Right cardiac atrium (tissue), 5 donors: ENCODE results near the gene SERPINA1. TPM values are rescaled to one million over a fixed set of nuclear protein-coding genes. Genes with fewer than 3 reads are reported as not detected.

ENCODE experiments used
- ATAC-seq, 2 donors: fragments of 200-7000 bp; cut with Tn5 transposase; one replicate each; pipeline versions ENCODE4 v1.8.0 to v1.9.1; 2020; ENCODE audit warnings: moderate library complexity in 2 of 2, mild to moderate bottlenecking in 1 of 2
- DNase-seq, 3 donors: peaks; one replicate each; pipeline ENCODE4 v3.0.0-alpha.2; 2020
- H3K27ac ChIP-seq: one replicate; pipeline ENCODE4 v1.5.1; 2013; ENCODE audit warnings: mild to moderate bottlenecking, low read length, control low read depth, moderate library complexity
- H3K27me3 ChIP-seq: one replicate; pipeline ENCODE4 v1.6.1; 2013; ENCODE audit not compliant: control insufficient read depth, insufficient read depth
- H3K4me1 ChIP-seq: one replicate; pipeline ENCODE4 v1.6.1; 2013; ENCODE audit warnings: low read length; ENCODE audit not compliant: control insufficient read depth, insufficient read depth
- H3K4me3 ChIP-seq: one replicate; pipeline ENCODE4 v1.5.1; 2013; ENCODE audit warnings: low read length, control low read depth
- H3K9me3 ChIP-seq: one replicate; pipeline ENCODE4 v1.6.1; 2013; ENCODE audit warnings: low read length; ENCODE audit not compliant: control insufficient read depth
- WGBS: extraction: QIAGEN DNeasy Blood & Tissue Kit; methylation state at CpG from one replicate; pipeline ENCODE4 v1.1.7; 2013; 5-methylcytosine and 5-hydroxymethylcytosine counted together
- intact Hi-C, 4 donors: fragments of 100-400 bp; cut with DNase I; formaldehyde crosslinking; loops; one replicate each; pipeline versions ENCODE4 v1.11.0 to v1.14.0; 2022 to 2023
- polyA plus RNA-seq: library from polyadenylated mRNA; stranded (reverse); fragments of 200-250 nt; gene quantifications from one replicate; pipeline ENCODE4 v1.2.3, GENCODE V29; 2013
- total RNA-seq, 4 donors: library from RNA; stranded (reverse); fragmentation: NEBNext Ultra II Directional; extraction: Animal tissue kit (Norgen Biotek cat#: 25700); gene quantifications; one replicate each; pipeline ENCODE4 v1.2.1, GENCODE V29; 2021
- donor health status: healthy with polysubstance abuse.
- donor health status: DM: no; HTN: yes; CAD: no.
- donor health status: DM: no; HTN: no; CAD: no.
- donor health status: DM: no; HTN: yes; CAD: no; lungs with severe emphysema.
- donor health status: DM: yes; HTN: yes; CAD: no.

Gene SERPINA1
- total and polyA plus RNA-seq, 5 donors: 2.0 to 10.3 (median 7.8) TPM

- H3K9me3 ChIP-seq: no peaks in the 10 kb centered on the region
- no peaks in the 10 kb centered on the region for H3K4me1 ChIP-seq
- WGBS: 72% methylated on average over 10 of the region's 10 CpGs
- H3K27me3 ChIP-seq: no peaks in the 10 kb centered on the region
- no peak overlapping the region for H3K27ac ChIP-seq
- intact Hi-C loops: no loop called here
- no peak for ATAC-seq
- H3K4me3 ChIP-seq: no peak overlapping the region
- no peak for DNase-seq
Measured at GRCh38 chr14:94389731-94390371, 1.4 kb upstream of the SERPINA1 start.

- ATAC-seq (no peak), DNase-seq (no peak)
- Histone ChIP-seq H3K27me3 (no peaks in the 10 kb centered on the region), H3K27ac (no peak overlapping the region), H3K4me3 (no peak overlapping the region), H3K9me3 (no peaks in the 10 kb centered on the region), H3K4me1 (no peaks in the 10 kb centered on the region)
- 84% methylated on average over 5 of the region's 5 CpGs for WGBS
- intact Hi-C loops: no loop called here
Measured at GRCh38 chr14:94389104-94389469, 685 bp upstream of the SERPINA1 start.

- H3K4me1 ChIP-seq: no peaks in the 10 kb centered on the region
- ATAC-seq (no peak), DNase-seq (no peak)
- H3K4me3 ChIP-seq: no peak overlapping the region
- 69% methylated on average over 6 of the region's 6 CpGs for WGBS
- intact Hi-C loops: no loop called here
- no peaks in the 10 kb centered on the region for H3K9me3 ChIP-seq
- H3K27me3 ChIP-seq: no peaks in the 10 kb centered on the region
- H3K27ac ChIP-seq: no peak overlapping the region
Measured at GRCh38 chr14:94388027-94388383, 397 bp downstream of the SERPINA1 start.

GRCh38 chr14:94387051-94388026, 1.1 kb downstream of the SERPINA1 start:
- intact Hi-C loops: no loop called here
- ATAC-seq (no peak), DNase-seq (no peak)
- no peaks in the 10 kb centered on the region for H3K4me1 ChIP-seq
- no peak overlapping the region for H3K27ac ChIP-seq
- H3K9me3 ChIP-seq: no peaks in the 10 kb centered on the region
- no peaks in the 10 kb centered on the region for H3K27me3 ChIP-seq
- no peak overlapping the region for H3K4me3 ChIP-seq
- WGBS: 74% methylated on average over 12 of the region's 12 CpGs

- no peaks in the 10 kb centered on the region for H3K27me3 ChIP-seq
- H3K4me3 ChIP-seq: no peak overlapping the region
- no peaks in the 10 kb centered on the region for H3K9me3 ChIP-seq
- intact Hi-C loops: no loop called here
- no peaks in the 10 kb centered on the region for H3K4me1 ChIP-seq
- 77% methylated on average over 14 of the region's 14 CpGs for WGBS
- no peak overlapping the region for H3K27ac ChIP-seq
- no peak for DNase-seq
- ATAC-seq: no peak
Measured at GRCh38 chr14:94386085-94387031, 2.0 kb downstream of the SERPINA1 start.

GRCh38 chr14:94385553-94386057, 2.8 kb downstream of the SERPINA1 start:
- no peaks in the 10 kb centered on the region for H3K4me1 ChIP-seq
- no peak for ATAC-seq
- no peaks in the 10 kb centered on the region for H3K27me3 ChIP-seq
- H3K27ac ChIP-seq: no peak overlapping the region
- DNase-seq: no peak
- 83% methylated on average over 3 of the region's 3 CpGs for WGBS
- intact Hi-C loops: no loop called here
- no peak overlapping the region for H3K4me3 ChIP-seq
- H3K9me3 ChIP-seq: no peaks in the 10 kb centered on the region

- H3K9me3 ChIP-seq: no peaks in the 10 kb centered on the region
- DNase-seq (no peak), ATAC-seq (no peak)
- H3K4me3 ChIP-seq: no peak overlapping the region
- H3K27ac ChIP-seq: no peak overlapping the region
- no peaks in the 10 kb centered on the region for H3K4me1 ChIP-seq
- WGBS: 93% methylated on average over 7 of the region's 7 CpGs
- intact Hi-C loops: no loop called here
- no peaks in the 10 kb centered on the region for H3K27me3 ChIP-seq
Measured at GRCh38 chr14:94384342-94384741, 4.1 kb downstream of the SERPINA1 start.

GRCh38 chr14:94383777-94384176, 4.6 kb downstream of the SERPINA1 start:
- no peak for DNase-seq
- 77% methylated on average over 3 of the region's 3 CpGs for WGBS
- no peak for ATAC-seq
- intact Hi-C loops: no loop called here
- Histone ChIP-seq H3K4me1 (no peaks in the 10 kb centered on the region), H3K4me3 (no peak overlapping the region), H3K9me3 (no peaks in the 10 kb centered on the region), H3K27ac (no peak overlapping the region), H3K27me3 (no peaks in the 10 kb centered on the region)

GRCh38 chr14:94382716-94383596, 5.4 kb downstream of the SERPINA1 start:
- Histone ChIP-seq H3K4me3 (no peak overlapping the region), H3K4me1 (no peaks in the 10 kb centered on the region), H3K27me3 (no peaks in the 10 kb centered on the region), H3K9me3 (no peaks in the 10 kb centered on the region), H3K27ac (no peak overlapping the region)
- 82% methylated on average over 18 of the region's 18 CpGs for WGBS
- no peak for DNase-seq
- intact Hi-C loops: no loop called here
- ATAC-seq: no peak

- no peak overlapping the region for H3K27ac ChIP-seq
- H3K27me3 ChIP-seq: no peaks in the 10 kb centered on the region
- H3K9me3 ChIP-seq: no peaks in the 10 kb centered on the region
- intact Hi-C loops: no loop called here
- no peak for ATAC-seq
- WGBS: 74% methylated on average over 4 of the region's 4 CpGs
- DNase-seq: no peak
- no peak overlapping the region for H3K4me3 ChIP-seq
- H3K4me1 ChIP-seq: no peaks in the 10 kb centered on the region
Measured at GRCh38 chr14:94382099-94382715, 6.2 kb downstream of the SERPINA1 start.
